GM12878 (cell line): ENCODE measurements around the gene MED13L. TPM values are rescaled to one million over a fixed set of nuclear protein-coding genes. Genes with fewer than 3 reads are reported as not detected.

Source experiments
- ATAC-seq: fragments of 200-7000 bp; cut with Tn5 transposase; 3 replicates; pipeline ENCODE4 v1.9.1; 2020; ENCODE audit warnings: mild to moderate bottlenecking, moderate library complexity
- BruUV-seq: library from RNA; stranded (reverse); fragments of 400-500 nt; replicated peaks from 2 replicates; lab custom pipeline; 2021; lab: Mats Ljungman, UMichigan
- CTCF ChIA-PET: fragments of 300-600 bp; sonication (Branson Sonifier 250); formaldehyde crosslinking; extraction: SDS; loops from one replicate; lab custom pipeline; 2021; ENCODE audit warnings: inconsistent platforms; lab: Yijun Ruan, JAX
- POLR2A ChIA-PET: fragments of 350-600 bp; formaldehyde crosslinking; extraction: SDS; loops from one replicate; lab custom pipeline; 2021; ENCODE audit warnings: inconsistent platforms; lab: Charles Lee
- RAD21 ChIA-PET: fragments of 300-600 bp; sonication (Branson Sonifier 250); formaldehyde crosslinking; loops from one replicate; lab custom pipeline; 2023; ENCODE audit warnings: antibody characterized with exemption; ENCODE audit not compliant: unreplicated experiment; lab: Charles Lee
- SMC1A ChIA-PET: fragments of 300-600 bp; sonication (Branson Sonifier 250); formaldehyde crosslinking; loops from one replicate; lab custom pipeline; 2023; ENCODE audit not compliant: unreplicated experiment, uncharacterized antibody; lab: Charles Lee
- DNase-seq: peaks from one replicate; pipeline ENCODE4 v3.0.0-alpha.2; 2011; ENCODE audit warnings: low read depth, low spot score
- FAIRE-seq: peaks from 3 replicates; lab custom pipeline; 2011; peaks lifted over from hg19 to GRCh38; lab: Jason Lieb, UNC
- H2AFZ ChIP-seq: 2 replicates; pipeline ENCODE4 v1.6.0; 2011; ENCODE audit warnings: low read depth, low read length, control low read depth; ENCODE audit not compliant: control insufficient read depth
- H3K27ac ChIP-seq: 2 replicates; pipeline ENCODE4 v1.5.1; 2011; ENCODE audit warnings: control low read depth; ENCODE audit not compliant: control insufficient read depth, insufficient read depth
- H3K27me3 ChIP-seq, 2 experiments: replicated peaks in 1 of 2; 2 replicates each; pipeline versions ENCODE4 v1.6.0 to v1.6.1; 2011; ENCODE audit warnings: low read length in 1 of 2; ENCODE audit not compliant: control insufficient read depth in 2 of 2, insufficient read depth in 2 of 2
- H3K36me3 ChIP-seq, 2 experiments: 2 replicates each; pipeline ENCODE4 v1.5.1; 2011; ENCODE audit warnings: low read length in 1 of 2; ENCODE audit not compliant: control insufficient read depth in 2 of 2, insufficient read depth in 2 of 2
- H3K4me1 ChIP-seq: 2 replicates; pipeline ENCODE4 v1.6.1; 2011; ENCODE audit warnings: mild to moderate bottlenecking, low read length, moderate library complexity, mixed read lengths; ENCODE audit not compliant: control insufficient read depth, insufficient read depth
- H3K4me2 ChIP-seq: 2 replicates; pipeline ENCODE4 v1.6.0; 2011; ENCODE audit warnings: control low read depth; ENCODE audit not compliant: control insufficient read depth, insufficient read depth
- H3K4me3 ChIP-seq: fragments of 200-600 bp; sonication (generic); 2 replicates; pipeline ENCODE4 v1.5.1; 2016
- H3K79me2 ChIP-seq: 2 replicates; pipeline ENCODE4 v1.6.0; 2011; ENCODE audit warnings: low read length; ENCODE audit not compliant: control insufficient read depth, insufficient read depth
- H3K9ac ChIP-seq: 2 replicates; pipeline ENCODE4 v1.8.0; 2011; ENCODE audit warnings: low read length, control low read depth, mixed read lengths; ENCODE audit not compliant: control insufficient read depth, insufficient read depth
- H3K9me3 ChIP-seq: replicated peaks from 3 replicates; pipeline ENCODE4 v1.5.1; 2011; ENCODE audit warnings: mild to moderate bottlenecking, low read length; ENCODE audit not compliant: control insufficient read depth, insufficient read depth
- H4K20me1 ChIP-seq: 2 replicates; pipeline ENCODE4 v1.6.0; 2011; ENCODE audit not compliant: control insufficient read depth, insufficient read depth
- CBFB ChIP-seq: IDR thresholded peaks from 2 replicates; pipeline ENCODE4 v1.6.1; 2016; ENCODE audit warnings: antibody characterized with exemption, low read depth
- CREB1 ChIP-seq: IDR thresholded peaks from 2 replicates; pipeline ENCODE4 v1.6.1; 2012; ENCODE audit warnings: low read depth, mild to moderate bottlenecking, inconsistent platforms
- EZH2 ChIP-seq: IDR thresholded peaks from 2 replicates; pipeline ENCODE4 v1.6.1; 2012; ENCODE audit warnings: low read depth, mild to moderate bottlenecking, control low read depth, inconsistent platforms, low read length, borderline replicate concordance; ENCODE audit not compliant: control insufficient read depth
- GATAD2B ChIP-seq: fragments of 450-650 bp; conservative IDR thresholded peaks from 2 replicates; pipeline ENCODE4 v1.6.1; 2017; ENCODE audit warnings: low read depth, mild to moderate bottlenecking, moderate library complexity
- NFXL1 ChIP-seq: fragments of 450-650 bp; IDR thresholded peaks from 2 replicates; pipeline ENCODE4 v1.6.1; 2017; ENCODE audit warnings: antibody characterized with exemption, mild to moderate bottlenecking, borderline replicate concordance
- NFYB ChIP-seq: IDR thresholded peaks from 2 replicates; pipeline ENCODE4 v1.6.1; 2011; ENCODE audit warnings: low read depth, mild to moderate bottlenecking, low read length, improper control_type of control experiment, moderate library complexity; ENCODE audit not compliant: insufficient read depth
- RFX5 ChIP-seq: IDR thresholded peaks from 2 replicates; pipeline ENCODE4 v1.6.1; 2011; ENCODE audit warnings: low read depth, low read length, improper control_type of control experiment
- ZNF24 ChIP-seq: fragments of 450-650 bp; IDR thresholded peaks from 2 replicates; pipeline ENCODE4 v1.6.1; 2017; ENCODE audit warnings: antibody characterized with exemption, mild to moderate bottlenecking
- ZSCAN29 ChIP-seq: fragments of 450-650 bp; IDR thresholded peaks from 2 replicates; pipeline ENCODE4 v1.6.1; 2017; ENCODE audit warnings: mild to moderate bottlenecking, moderate library complexity
- ZZZ3 ChIP-seq: IDR thresholded peaks from 2 replicates; pipeline ENCODE4 v1.6.1; 2011; ENCODE audit warnings: low read depth; ENCODE audit not compliant: control insufficient read depth, insufficient read length
- WGBS: methylation state at CpG from one replicate; pipeline ENCODE4 v1.1.6; 2016; ENCODE audit warnings: low lambda C conversion rate; ENCODE audit not compliant: insufficient replicate concordance, insufficient coverage; ENCODE audit errors: missing lambda C conversion rate; 5-methylcytosine and 5-hydroxymethylcytosine counted together
- in situ Hi-C: fragments of 300-500 bp; cut with MboI; formaldehyde crosslinking; loops from 9 replicates; pipeline ENCODE4 v1.14.3; 2018; ENCODE audit warnings: mixed read lengths
- intact Hi-C: fragments of 100-400 bp; cut with micrococcal nuclease; formaldehyde crosslinking; loops from one replicate; pipeline ENCODE4 v1.14.2; 2022; ENCODE audit not compliant: unreplicated experiment
- polyA plus RNA-seq, 11 experiments: library from polyadenylated mRNA; depleted of rRNA in 4 of 11; unstranded in 6 of 11; stranded (reverse) in 5 of 11; fragments of >200 nt; fragmentation: Nextera tagmentation in 4 of 11; fragmentation: Illumina TruSeq in 1 of 11; extraction: Ambion mirVana in 4 of 11; extraction: Trizol in 1 of 11; gene quantifications; 1 replicate in 1 of 11; 2 replicates in 10 of 11; pipeline versions ENCODE4 v1.2.1 to v1.2.3, GENCODE V29; 2011 to 2016; ENCODE audit warnings: inconsistent platforms in 2 of 11, missing spikeins in 2 of 11, low read depth in 1 of 11
- total RNA-seq, 4 experiments: library from RNA; depleted of rRNA in 3 of 4; stranded (reverse); fragments of >200 nt in 3 of 4; fragmentation: Illumina TruSeq in 1 of 4; extraction: Trizol in 1 of 4; gene quantifications; 2 replicates each; pipeline versions ENCODE4 v1.2.1 to v1.2.3, GENCODE V29; 2013 to 2021
- TF ChIP-seq, protein P1 (sequence below): IDR thresholded peaks from 2 replicates; pipeline ENCODE4 v1.6.1; 2012; ENCODE audit warnings: low read depth, low read length, improper control_type of control experiment
- TF ChIP-seq, protein P2 (sequence below): fragments of 450-650 bp; IDR thresholded peaks from 2 replicates; pipeline ENCODE4 v1.6.1; 2017; ENCODE audit warnings: mild to moderate bottlenecking, low read depth, inconsistent platforms; ENCODE audit not compliant: poor library complexity, severe bottlenecking
- TF ChIP-seq, protein P3 (sequence below): IDR thresholded peaks from 2 replicates; pipeline ENCODE4 v1.6.1; 2011; ENCODE audit warnings: borderline replicate concordance, low read depth, mild to moderate bottlenecking, moderate library complexity, mixed read lengths, low read length; ENCODE audit not compliant: insufficient read depth; ENCODE audit errors: extremely low read length
- TF ChIP-seq, protein P4 (sequence below): fragments of 450-650 bp; IDR thresholded peaks from 2 replicates; pipeline ENCODE4 v1.6.1; 2016; ENCODE audit warnings: mild to moderate bottlenecking, moderate library complexity, borderline replicate concordance

MED13L gene
- total and polyA plus RNA-seq, 10 of the 15 experiments (the other 5 are each of a cell fraction or from before 2014, with no cell fraction given) = 3.7 to 30.1 (median 9.1) TPM

DNA sequence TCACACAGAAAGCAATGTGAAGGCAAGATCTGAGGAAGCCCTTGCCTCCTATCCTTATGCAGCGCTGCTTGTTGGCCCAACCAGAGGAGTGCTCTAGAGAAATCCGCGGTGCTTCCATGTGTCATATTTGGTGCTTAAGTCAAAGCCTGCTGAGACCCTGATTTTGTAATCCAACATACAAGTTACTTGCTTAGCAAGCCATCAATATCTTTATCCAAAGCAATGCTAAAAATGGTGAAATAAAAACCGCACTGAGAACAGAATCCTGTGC is 250.0 kb downstream of the MED13L start:
- RAD21 ChIA-PET = no interaction called here
- intact Hi-C loops = no loop called here
- H3K79me2 ChIP-seq = no peaks in the 10 kb centered on the region
- no peak for ATAC-seq
- no peak overlapping the region for H2AFZ ChIP-seq
- TF ChIP-seq ZNF24 (no peak), NFXL1 (no peak), NFYB (no peak), ZZZ3 (no peak), EZH2 (no peak), CBFB (no peak), ZSCAN29 (no peak), GATAD2B (no peak), RFX5 (no peak), CREB1 (no peak)
- TF ChIP-seq, protein P1, sequence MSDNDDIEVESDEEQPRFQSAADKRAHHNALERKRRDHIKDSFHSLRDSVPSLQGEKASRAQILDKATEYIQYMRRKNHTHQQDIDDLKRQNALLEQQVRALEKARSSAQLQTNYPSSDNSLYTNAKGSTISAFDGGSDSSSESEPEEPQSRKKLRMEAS = no peak
- TF ChIP-seq, protein P2, sequence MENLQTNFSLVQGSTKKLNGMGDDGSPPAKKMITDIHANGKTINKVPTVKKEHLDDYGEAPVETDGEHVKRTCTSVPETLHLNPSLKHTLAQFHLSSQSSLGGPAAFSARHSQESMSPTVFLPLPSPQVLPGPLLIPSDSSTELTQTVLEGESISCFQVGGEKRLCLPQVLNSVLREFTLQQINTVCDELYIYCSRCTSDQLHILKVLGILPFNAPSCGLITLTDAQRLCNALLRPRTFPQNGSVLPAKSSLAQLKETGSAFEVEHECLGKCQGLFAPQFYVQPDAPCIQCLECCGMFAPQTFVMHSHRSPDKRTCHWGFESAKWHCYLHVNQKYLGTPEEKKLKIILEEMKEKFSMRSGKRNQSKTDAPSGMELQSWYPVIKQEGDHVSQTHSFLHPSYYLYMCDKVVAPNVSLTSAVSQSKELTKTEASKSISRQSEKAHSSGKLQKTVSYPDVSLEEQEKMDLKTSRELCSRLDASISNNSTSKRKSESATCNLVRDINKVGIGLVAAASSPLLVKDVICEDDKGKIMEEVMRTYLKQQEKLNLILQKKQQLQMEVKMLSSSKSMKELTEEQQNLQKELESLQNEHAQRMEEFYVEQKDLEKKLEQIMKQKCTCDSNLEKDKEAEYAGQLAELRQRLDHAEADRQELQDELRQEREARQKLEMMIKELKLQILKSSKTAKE = no peak
- TF ChIP-seq, protein P3, sequence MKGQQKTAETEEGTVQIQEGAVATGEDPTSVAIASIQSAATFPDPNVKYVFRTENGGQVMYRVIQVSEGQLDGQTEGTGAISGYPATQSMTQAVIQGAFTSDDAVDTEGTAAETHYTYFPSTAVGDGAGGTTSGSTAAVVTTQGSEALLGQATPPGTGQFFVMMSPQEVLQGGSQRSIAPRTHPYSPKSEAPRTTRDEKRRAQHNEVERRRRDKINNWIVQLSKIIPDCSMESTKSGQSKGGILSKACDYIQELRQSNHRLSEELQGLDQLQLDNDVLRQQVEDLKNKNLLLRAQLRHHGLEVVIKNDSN = no peak
- TF ChIP-seq, protein P4, sequence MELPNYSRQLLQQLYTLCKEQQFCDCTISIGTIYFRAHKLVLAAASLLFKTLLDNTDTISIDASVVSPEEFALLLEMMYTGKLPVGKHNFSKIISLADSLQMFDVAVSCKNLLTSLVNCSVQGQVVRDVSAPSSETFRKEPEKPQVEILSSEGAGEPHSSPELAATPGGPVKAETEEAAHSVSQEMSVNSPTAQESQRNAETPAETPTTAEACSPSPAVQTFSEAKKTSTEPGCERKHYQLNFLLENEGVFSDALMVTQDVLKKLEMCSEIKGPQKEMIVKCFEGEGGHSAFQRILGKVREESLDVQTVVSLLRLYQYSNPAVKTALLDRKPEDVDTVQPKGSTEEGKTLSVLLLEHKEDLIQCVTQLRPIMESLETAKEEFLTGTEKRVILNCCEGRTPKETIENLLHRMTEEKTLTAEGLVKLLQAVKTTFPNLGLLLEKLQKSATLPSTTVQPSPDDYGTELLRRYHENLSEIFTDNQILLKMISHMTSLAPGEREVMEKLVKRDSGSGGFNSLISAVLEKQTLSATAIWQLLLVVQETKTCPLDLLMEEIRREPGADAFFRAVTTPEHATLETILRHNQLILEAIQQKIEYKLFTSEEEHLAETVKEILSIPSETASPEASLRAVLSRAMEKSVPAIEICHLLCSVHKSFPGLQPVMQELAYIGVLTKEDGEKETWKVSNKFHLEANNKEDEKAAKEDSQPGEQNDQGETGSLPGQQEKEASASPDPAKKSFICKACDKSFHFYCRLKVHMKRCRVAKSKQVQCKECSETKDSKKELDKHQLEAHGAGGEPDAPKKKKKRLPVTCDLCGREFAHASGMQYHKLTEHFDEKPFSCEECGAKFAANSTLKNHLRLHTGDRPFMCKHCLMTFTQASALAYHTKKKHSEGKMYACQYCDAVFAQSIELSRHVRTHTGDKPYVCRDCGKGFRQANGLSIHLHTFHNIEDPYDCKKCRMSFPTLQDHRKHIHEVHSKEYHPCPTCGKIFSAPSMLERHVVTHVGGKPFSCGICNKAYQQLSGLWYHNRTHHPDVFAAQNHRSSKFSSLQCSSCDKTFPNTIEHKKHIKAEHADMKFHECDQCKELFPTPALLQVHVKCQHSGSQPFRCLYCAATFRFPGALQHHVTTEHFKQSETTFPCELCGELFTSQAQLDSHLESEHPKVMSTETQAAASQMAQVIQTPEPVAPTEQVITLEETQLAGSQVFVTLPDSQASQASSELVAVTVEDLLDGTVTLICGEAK = no peak
- TF ChIP-seq, all 136 proteins: peak for 0
- H3K4me2 ChIP-seq = no peak overlapping the region
- POLR2A ChIA-PET = no interaction called here
- no peak overlapping the region for H3K4me3 ChIP-seq
- in situ Hi-C loops = no loop called here
- H4K20me1 ChIP-seq = no peaks in the 10 kb centered on the region; the same call in 1 of the 2 replicates
- DNase-seq (no peak), FAIRE-seq (no peak)
- no peaks in the 10 kb centered on the region; a peak in 1 of 4 replicates for H3K27me3 ChIP-seq
- CTCF ChIA-PET = no interaction called here
- no peak overlapping the region for H3K9ac ChIP-seq
- no TSS peak for BruUV-seq
- 98% methylated on average over 4 of the region's 4 CpGs for WGBS
- H3K4me1 ChIP-seq = no peaks in the 10 kb centered on the region
- SMC1A ChIA-PET = no interaction called here
- no peaks in the 10 kb centered on the region for H3K36me3 ChIP-seq
- H3K27ac ChIP-seq = no peak overlapping the region
- H3K9me3 ChIP-seq = no peaks in the 10 kb centered on the region
